Measurements from ENCODE around the gene SYMPK. TPM values are rescaled to one million over a fixed set of nuclear protein-coding genes. Genes with fewer than 3 reads are reported as not detected.

Gene SYMPK
- total RNA-seq, 4 donors from 2014 or later: 25.5 to 35.6 (median 30.8) TPM

GRCh38 chr19:45882652-45883585, 20.0 kb upstream of the SYMPK start:
- Histone ChIP-seq H3K36me3 (peaks cover 0 to 21% of the 10 kb centered on the region in 2 donors), H3K27ac (peak overlapping the region in 1 of 4 donors; percentile 35), H3K27me3 (no peaks in the 10 kb centered on the region), H3K4me3 (peak overlapping the region in 1 of 2 donors; percentile 78), H3K4me1 (peaks cover 0 to 53% (median 34%) of the 10 kb centered on the region in 3 donors), H3K9me3 (no peaks in the 10 kb centered on the region)
- WGBS, 2 donors (ENCODE audit: low coverage in 1 of 2): 17 to 22% methylated on average over 12 to 15 of the region's 47 CpGs
- ATAC-seq: no peak
- TF ChIP-seq CTCF (IDR thresholded peaks at IDR 0.05): peak in 3 of 4 experiments; percentile 85 to 92 (median 88)
- TF ChIP-seq EP300 (IDR thresholded peaks at IDR 0.05): no peak
- no peak for TF ChIP-seq POLR2A (IDR thresholded peaks at IDR 0.05)
- peak; percentile 35 for TF ChIP-seq POLR2AphosphoS5 (IDR thresholded peaks at IDR 0.05)

- 25 to 38% methylated on average over 1 to 2 of the region's 4 CpGs for WGBS, 2 donors (ENCODE audit: low coverage in 1 of 2)
- H3K27ac ChIP-seq: no peak overlapping the region
- H3K4me3 ChIP-seq: no peak overlapping the region
Observed at GRCh38 chr19:45881909-45882528, 19.1 kb upstream of the SYMPK start.

GRCh38 chr19:45881082-45881908, 18.3 kb upstream of the SYMPK start:
- Histone ChIP-seq H3K4me1 (peaks cover 0 to 53% (median 39%) of the 10 kb centered on the region in 3 donors), H3K9me3 (no peaks in the 10 kb centered on the region), H3K27ac (no peak overlapping the region), H3K36me3 (peaks cover 0 to 21% of the 10 kb centered on the region in 2 donors), H3K4me3 (no peak overlapping the region), H3K27me3 (peaks cover 15% of the 10 kb centered on the region)
- TF ChIP-seq POLR2A (IDR thresholded peaks at IDR 0.05) (no peak), POLR2AphosphoS5 (IDR thresholded peaks at IDR 0.05) (no peak), EP300 (IDR thresholded peaks at IDR 0.05) (no peak), CTCF (IDR thresholded peaks at IDR 0.05) (no peak)
- ATAC-seq: no peak
- 68 to 70% methylated on average over 6 to 7 of the region's 10 CpGs for WGBS, 2 donors (ENCODE audit: low coverage in 1 of 2)

More at GRCh38 chr19:45881909-45882528, 19.1 kb upstream of the SYMPK start:
- ATAC-seq: no peak
- Histone ChIP-seq H3K36me3 (peaks cover 0 to 21% of the 10 kb centered on the region in 2 donors), H3K9me3 (no peaks in the 10 kb centered on the region), H3K4me1 (peaks cover 0 to 52% (median 33%) of the 10 kb centered on the region in 3 donors), H3K27me3 (peaks cover 8% of the 10 kb centered on the region)
- TF ChIP-seq POLR2A (IDR thresholded peaks at IDR 0.05) (no peak), EP300 (IDR thresholded peaks at IDR 0.05) (no peak), POLR2AphosphoS5 (IDR thresholded peaks at IDR 0.05) (no peak), CTCF (IDR thresholded peaks at IDR 0.05) (no peak)

- Histone ChIP-seq H3K4me3 (no peak overlapping the region), H3K4me1 (peaks cover 0 to 48% (median 34%) of the 10 kb centered on the region in 3 donors), H3K27me3 (peaks cover 17% of the 10 kb centered on the region), H3K9me3 (no peaks in the 10 kb centered on the region), H3K27ac (no peak overlapping the region), H3K36me3 (peaks cover 0 to 19% of the 10 kb centered on the region in 2 donors)
- WGBS, 2 donors (ENCODE audit: low coverage in 1 of 2): 73 to 100% methylated on average over 1 of the region's 2 CpGs
- ATAC-seq: no peak
- TF ChIP-seq EP300 (IDR thresholded peaks at IDR 0.05) (no peak), POLR2A (IDR thresholded peaks at IDR 0.05) (no peak), POLR2AphosphoS5 (IDR thresholded peaks at IDR 0.05) (no peak), CTCF (IDR thresholded peaks at IDR 0.05) (no peak)
Observed at GRCh38 chr19:45879971-45880370, 17.0 kb upstream of the SYMPK start.

All from gastroesophageal sphincter (tissue), 4 donors.